PC-3 (cell line): ENCODE results near the gene GLT8D1. TPM values are rescaled to one million over a fixed set of nuclear protein-coding genes. Genes with fewer than 3 reads are reported as not detected.

Experiments
- ATAC-seq: fragments of 200-7000 bp; cut with Tn5 transposase; 2 replicates; pipeline ENCODE4 v1.9.1; 2020; ENCODE audit warnings: mild to moderate bottlenecking, moderate library complexity
- BruUV-seq: library from RNA; stranded (reverse); fragments of 400-500 nt; replicated peaks from 2 replicates; lab custom pipeline; 2021; lab: Mats Ljungman, UMichigan
- CTCF ChIA-PET: fragments of 300-600 bp; sonication (Branson Sonifier 250); formaldehyde crosslinking; loops from one replicate; lab custom pipeline; 2022; ENCODE audit warnings: antibody characterized with exemption; lab: Charles Lee
- POLR2A ChIA-PET: fragments of 300-600 bp; sonication (Branson Sonifier 250); formaldehyde crosslinking; loops from one replicate; lab custom pipeline; 2022; ENCODE audit warnings: antibody characterized with exemption; ENCODE audit not compliant: unreplicated experiment; lab: Charles Lee
- DNase-seq: peaks from one replicate; pipeline ENCODE4 v3.0.0-alpha.2; 2015
- H2AFZ ChIP-seq: fragments of 300-600 bp; sonication (generic); 2 replicates; pipeline ENCODE4 v1.6.0; 2016; ENCODE audit warnings: antibody characterized with exemption, low read length
- H3F3A ChIP-seq: fragments of 300-600 bp; sonication (generic); one replicate; pipeline ENCODE4 v1.6.0; 2017; ENCODE audit warnings: antibody characterized with exemption, low read length, control low read depth, mild to moderate bottlenecking; ENCODE audit not compliant: unreplicated experiment
- H3K27ac ChIP-seq: fragments of 300-600 bp; sonication (generic); 2 replicates; pipeline ENCODE4 v1.5.1; 2016; ENCODE audit warnings: mild to moderate bottlenecking, low read length
- H3K27me3 ChIP-seq: fragments of 300-600 bp; sonication (generic); 2 replicates; pipeline ENCODE4 v1.6.1; 2016; ENCODE audit warnings: low read length, mixed read lengths
- H3K36me3 ChIP-seq: fragments of 300-600 bp; sonication (generic); 2 replicates; pipeline ENCODE4 v1.6.1; 2016; ENCODE audit warnings: low read depth, mixed run types, low read length, mixed read lengths
- H3K4me1 ChIP-seq: fragments of 300-600 bp; sonication (generic); 2 replicates; pipeline ENCODE4 v1.5.1; 2016; ENCODE audit warnings: low read length; ENCODE audit not compliant: insufficient read depth
- H3K4me2 ChIP-seq: fragments of 300-600 bp; sonication (generic); 2 replicates; pipeline ENCODE4 v1.6.0; 2016; ENCODE audit warnings: low read length
- H3K4me3 ChIP-seq: fragments of 300-600 bp; sonication (generic); 2 replicates; pipeline ENCODE4 v1.5.1; 2016; ENCODE audit warnings: mild to moderate bottlenecking, low read length, mixed read lengths
- H3K79me2 ChIP-seq: fragments of 300-600 bp; sonication (generic); 2 replicates; pipeline ENCODE4 v1.6.1; 2017; ENCODE audit warnings: low read length, mixed read lengths
- H3K9ac ChIP-seq: fragments of 300-600 bp; sonication (generic); 2 replicates; pipeline ENCODE4 v1.6.0; 2016; ENCODE audit warnings: mild to moderate bottlenecking, low read length
- H3K9me2 ChIP-seq: fragments of 300-600 bp; sonication (generic); replicated peaks from 2 replicates; pipeline ENCODE4 v1.6.1; 2016; ENCODE audit warnings: mixed run types, low read length, mixed read lengths
- H3K9me3 ChIP-seq: fragments of 300-600 bp; sonication (generic); 2 replicates; pipeline ENCODE4 v1.6.1; 2016; ENCODE audit warnings: low read length, mixed read lengths
- H4K20me1 ChIP-seq: fragments of 300-600 bp; sonication (generic); 2 replicates; pipeline ENCODE4 v1.6.1; 2016; ENCODE audit warnings: low read length, mixed read lengths
- CTCF ChIP-seq: fragments of 300-600 bp; sonication (generic); conservative IDR thresholded peaks from 2 replicates; pipeline ENCODE4 v1.5.1; 2017; ENCODE audit warnings: antibody characterized with exemption, low read depth, mild to moderate bottlenecking, low read length
- EZH2 ChIP-seq: fragments of 300-600 bp; sonication (generic); IDR thresholded peaks from one replicate; pipeline ENCODE4 v1.6.1; 2017; ENCODE audit warnings: antibody characterized with exemption, mild to moderate bottlenecking, low read length; ENCODE audit not compliant: unreplicated experiment
- EZH2phosphoT487 ChIP-seq: fragments of 300-600 bp; sonication (generic); IDR thresholded peaks from 2 replicates; pipeline ENCODE4 v1.6.1; 2018; ENCODE audit warnings: mild to moderate bottlenecking, antibody characterized with exemption, low read length, borderline replicate concordance
- intact Hi-C: fragments of 100-400 bp; cut with micrococcal nuclease; formaldehyde crosslinking; loops from 2 replicates; pipeline ENCODE4 v1.9.0; 2023
- total RNA-seq: library from RNA; depleted of rRNA; stranded (reverse); fragments of >200 nt; gene quantifications from 2 replicates; pipeline ENCODE4 v1.2.3, GENCODE V29; 2014

The GLT8D1 gene
- total RNA-seq, 1 experiment from 2014 or later: 70.2 TPM

- Histone ChIP-seq H3K9me2 (no peaks in the 10 kb centered on the region), H3K4me2 (peak overlapping the region; percentile 95), H3K4me3 (peak overlapping the region; percentile 87), H4K20me1 (peaks cover 55% of the 10 kb centered on the region), H2AFZ (no peak overlapping the region), H3K36me3 (peaks cover 65% of the 10 kb centered on the region), H3K27me3 (no peaks in the 10 kb centered on the region), H3K4me1 (peaks cover 38% of the 10 kb centered on the region), H3K9ac (peak overlapping the region; percentile 99; the same call in 1 of the 2 replicates), H3K27ac (peak overlapping the region; percentile 18), H3K9me3 (no peaks in the 10 kb centered on the region), H3K79me2 (peaks cover 84% of the 10 kb centered on the region), H3F3A (peaks cover 3% of the 10 kb centered on the region)
- ChIA-PET CTCF (no interaction called here), POLR2A (no interaction called here)
- DNase-seq (peak; percentile 51), ATAC-seq (no peak)
- no TSS peak for BruUV-seq
- TF ChIP-seq CTCF: no peak; the same call in 1 of the 2 replicates
- no peak for TF ChIP-seq EZH2phosphoT487
- no peak for TF ChIP-seq EZH2
- intact Hi-C loops: loop anchor here (10.0 kb wide), 1 partner anchor 153 kb away; the partner anchor contains the start of genes NT5DC2 and UQCC5
Measured at GRCh38 chr3:52688266-52688665, 17.3 kb downstream of the GLT8D1 start.

- H3K4me3 ChIP-seq: peak within 1 kb of the TSS; percentile 89
- no peaks in the 10 kb centered on the region for H3K27me3 ChIP-seq
- no peaks in the 10 kb centered on the region for H3K9me3 ChIP-seq
- TSS peak; percentile 62 for BruUV-seq
- TF ChIP-seq EZH2: no peak
- TF ChIP-seq EZH2phosphoT487: no peak
- TF ChIP-seq CTCF: no peak
- H3F3A ChIP-seq: no peaks in the 10 kb centered on the region
- intact Hi-C loops: loop anchor here (1.0 to 10.0 kb wide), 3 partner anchors 15 to 151 kb away; partner anchors contain the start of genes GLT8D1, NT5DC2 and UQCC5
- no peaks in the 10 kb centered on the region for H3K9me2 ChIP-seq
- H4K20me1 ChIP-seq: peaks cover 40% of the 10 kb centered on the region
- POLR2A ChIA-PET: interaction anchor here (0.6 kb wide), 1 partner anchor 104 kb away, joined by 3 read pairs; no protein-coding TSS in a partner anchor
- H3K9ac ChIP-seq: peak within 1 kb of the TSS; percentile 99
- peaks cover 91% of the 10 kb centered on the region for H3K79me2 ChIP-seq
- DNase-seq (peak; percentile 98), ATAC-seq (peak; percentile 68)
- H3K36me3 ChIP-seq: peaks cover 48% of the 10 kb centered on the region
- H3K4me2 ChIP-seq: peak within 1 kb of the TSS; percentile 95
- H3K4me1 ChIP-seq: peaks cover 53% of the 10 kb centered on the region
- peak within 1 kb of the TSS; percentile 56 for H2AFZ ChIP-seq
- CTCF ChIA-PET: no interaction called here
- peak within 1 kb of the TSS; percentile 72 for H3K27ac ChIP-seq
Measured at GRCh38 chr3:52685709-52686691, 19.6 kb downstream of the GLT8D1 start, which contains the start of the genes GNL3 and PBRM1. TSS of gene GNL3 (plus strand) at chr3:52686032. CDS start at chr3:52686093, 61 bp downstream. TSS of gene PBRM1 (minus strand) at chr3:52685913.
